K562 (cell line): Measurements from ENCODE around the gene CCNY. TPM values are rescaled to one million over a fixed set of nuclear protein-coding genes. Genes with fewer than 3 reads are reported as not detected.
A peak's percentile ranks its signal among the peaks of the same experiment; 100 is the strongest.

Experiments used
- ATAC-seq: fragments of 200-7000 bp; cut with Tn5 transposase; 3 replicates; pipeline ENCODE4 v1.9.1; 2020; ENCODE audit warnings: moderate library complexity
- BruUV-seq: library from RNA; stranded (reverse); fragments of 400-500 nt; replicated peaks from 2 replicates; lab custom pipeline; 2021; lab: Mats Ljungman, UMichigan
- CTCF ChIA-PET: fragments of 300-600 bp; formaldehyde crosslinking; extraction: SDS; loops from one replicate; lab custom pipeline; 2021; ENCODE audit warnings: low intra/inter-chr PET ratio; lab: Yijun Ruan, JAX
- POLR2A ChIA-PET: fragments of 300-600, 350-650 bp; sonication (Branson Sonifier 250); formaldehyde crosslinking; extraction: SDS; loops from one replicate; lab custom pipeline; 2021; ENCODE audit warnings: antibody characterized with exemption, inconsistent platforms; lab: Yijun Ruan, JAX
- DNase-seq, 4 experiments: peaks; one replicate each; pipeline versions ENCODE4 v3.0.0 to v3.0.0-alpha.2; 2011 to 2018; ENCODE audit warnings: low spot score in 3 of 4, mixed read lengths in 3 of 4; ENCODE audit errors: extremely low read depth in 1 of 4
- FAIRE-seq: peaks from 2 replicates; lab custom pipeline; 2011; peaks lifted over from hg19 to GRCh38; lab: Jason Lieb, UNC
- H2AFZ ChIP-seq: 2 replicates; pipeline ENCODE4 v1.6.0; 2011; ENCODE audit warnings: low read depth, low read length, control low read depth, inconsistent platforms
- H3K27ac ChIP-seq: fragments of 200-600 bp; 3 replicates; pipeline ENCODE4 v1.8.0; 2011; ENCODE audit warnings: low read depth, mild to moderate bottlenecking, control low read depth, inconsistent platforms, low read length, moderate library complexity, mixed read lengths; ENCODE audit errors: extremely low read depth
- H3K27me3 ChIP-seq, 2 experiments: fragments of 300-600 bp in 1 of 2; 2 replicates in 1 of 2; 3 replicates in 1 of 2; pipeline versions ENCODE4 v1.6.0 to v1.8.0; 2011; ENCODE audit warnings: inconsistent platforms in 2 of 2, low read length in 2 of 2, mild to moderate bottlenecking in 1 of 2, mixed read lengths in 1 of 2, moderate library complexity in 1 of 2; ENCODE audit not compliant: control insufficient read depth in 2 of 2, insufficient read depth in 2 of 2
- H3K36me3 ChIP-seq: fragments of 300-600 bp; 3 replicates; pipeline ENCODE4 v1.8.0; 2011; ENCODE audit warnings: mild to moderate bottlenecking, low read length, inconsistent platforms; ENCODE audit not compliant: control insufficient read depth, insufficient read depth
- H3K4me1 ChIP-seq, 2 experiments: fragments of 200-600 bp in 1 of 2; replicated peaks in 1 of 2; 2 replicates in 1 of 2; 3 replicates in 1 of 2; pipeline versions ENCODE4 v1.5.1 to v1.8.0; 2011; ENCODE audit warnings: inconsistent platforms in 2 of 2, low read length in 2 of 2, mild to moderate bottlenecking in 1 of 2, mixed read lengths in 1 of 2, moderate library complexity in 1 of 2; ENCODE audit not compliant: control insufficient read depth in 2 of 2, insufficient read depth in 2 of 2
- H3K4me2 ChIP-seq: 2 replicates; pipeline ENCODE4 v1.6.1; 2011; ENCODE audit warnings: low read length, control low read depth, inconsistent platforms, mixed read lengths; ENCODE audit not compliant: insufficient read depth
- H3K4me3 ChIP-seq: fragments of 200-600 bp; sonication (generic), shearing (Covaris generic); 2 replicates; pipeline ENCODE4 v1.5.1; 2016; ENCODE audit warnings: control low read depth, inconsistent platforms
- H3K79me2 ChIP-seq: fragments of 200-600 bp; 3 replicates; pipeline ENCODE4 v1.8.0; 2011; ENCODE audit warnings: low read length, inconsistent platforms; ENCODE audit not compliant: control insufficient read depth, insufficient read depth
- H3K9ac ChIP-seq, 2 experiments: 2 replicates each; pipeline versions ENCODE4 v1.6.0 to v1.6.1; 2011; ENCODE audit warnings: low read depth in 2 of 2, low read length in 2 of 2, control low read depth in 1 of 2, inconsistent platforms in 1 of 2, mild to moderate bottlenecking in 1 of 2, mixed read lengths in 1 of 2; ENCODE audit not compliant: insufficient read depth in 1 of 2
- H3K9me1 ChIP-seq: one replicate; pipeline ENCODE4 v1.6.0; 2011; ENCODE audit warnings: inconsistent platforms, mild to moderate bottlenecking, low read length, moderate library complexity; ENCODE audit not compliant: control insufficient read depth, insufficient read depth
- H3K9me3 ChIP-seq: replicated peaks from 2 replicates; pipeline ENCODE4 v1.5.1; 2011; ENCODE audit warnings: low read depth, low read length, inconsistent platforms; ENCODE audit not compliant: control insufficient read depth, insufficient read depth
- H4K20me1 ChIP-seq: replicated peaks from 2 replicates; pipeline ENCODE4 v1.6.1; 2011; ENCODE audit warnings: low read length, inconsistent platforms, mixed read lengths; ENCODE audit not compliant: control insufficient read depth, insufficient read depth
- HOXB6 ChIP-seq: fragments of 250-450 bp; sonication (Bioruptor Pico); IDR thresholded peaks from 2 replicates; pipeline ENCODE4 v1.5.1; 2022; ENCODE audit warnings: mild to moderate bottlenecking, borderline replicate concordance
- KLF16 ChIP-seq: IDR thresholded peaks from 2 replicates; pipeline ENCODE4 v1.6.1; 2016; ENCODE audit warnings: antibody characterized with exemption
- SPI1 ChIP-seq: IDR thresholded peaks from 2 replicates; pipeline ENCODE4 v1.6.1; 2011; ENCODE audit warnings: low read depth, low read length, control low read depth, borderline replicate concordance
- ZNF121 ChIP-seq: sonication (generic); formaldehyde crosslinking; conservative IDR thresholded peaks from 2 replicates; pipeline ENCODE4 v1.8.0; 2022; ENCODE audit warnings: missing genetic modification reagents
- ZNF174 ChIP-seq: fragments of 250-450 bp; sonication (Bioruptor Pico); IDR thresholded peaks from 2 replicates; pipeline ENCODE4 v1.4.0; 2020; ENCODE audit warnings: mild to moderate bottlenecking
- ZNF431 ChIP-seq: sonication (generic); formaldehyde crosslinking; IDR thresholded peaks from 2 replicates; pipeline ENCODE4 v1.8.0; 2022; ENCODE audit warnings: mild to moderate bottlenecking, missing genetic modification reagents
- WGBS: fragments of 100-300 bp; shearing (Covaris generic); methylation state at CpG from one replicate; pipeline ENCODE4 v1.1.6; 2016; ENCODE audit warnings: low coverage, mixed read lengths; ENCODE audit not compliant: insufficient coverage; ENCODE audit errors: missing lambda C conversion rate; 5-methylcytosine and 5-hydroxymethylcytosine counted together
- in situ Hi-C: fragments of 300-500 bp; cut with MboI; formaldehyde crosslinking; loops from 4 replicates; pipeline ENCODE4 v1.15.0; 2018; ENCODE audit warnings: inconsistent platforms, mixed read lengths
- intact Hi-C: fragments of 100-400 bp; cut with micrococcal nuclease; formaldehyde crosslinking; loops from 2 replicates; pipeline ENCODE4 v1.14.2; 2022
- polyA plus RNA-seq, 8 experiments: library from polyadenylated mRNA; depleted of rRNA in 4 of 8; stranded (reverse) in 5 of 8; unstranded in 3 of 8; fragments of >200 nt; fragmentation: Nextera tagmentation in 2 of 8; fragmentation: Illumina TruSeq in 1 of 8; extraction: Ambion mirVana in 2 of 8; extraction: Trizol in 1 of 8; gene quantifications; 2 replicates each; pipeline versions ENCODE4 v1.2.1 to v1.2.3, GENCODE V29; 2011 to 2014; ENCODE audit warnings: inconsistent platforms in 1 of 8, missing spikeins in 1 of 8
- total RNA-seq, 7 experiments: library from RNA; depleted of rRNA in 6 of 7; stranded (reverse); fragments of >200 nt in 6 of 7; fragmentation: Illumina TruSeq in 2 of 7; extraction: Trizol in 2 of 7; gene quantifications; 2 replicates each; pipeline versions ENCODE4 v1.2.1 to v1.2.3, GENCODE V29; 2011 to 2021; ENCODE audit warnings: low replicate concordance in 1 of 7

Gene CCNY
- total and polyA plus RNA-seq, 9 of the 15 experiments (the other 6 are each of a cell fraction or from before 2014, with no cell fraction given) = 8.4 to 109 (median 38.6) TPM

DNA sequence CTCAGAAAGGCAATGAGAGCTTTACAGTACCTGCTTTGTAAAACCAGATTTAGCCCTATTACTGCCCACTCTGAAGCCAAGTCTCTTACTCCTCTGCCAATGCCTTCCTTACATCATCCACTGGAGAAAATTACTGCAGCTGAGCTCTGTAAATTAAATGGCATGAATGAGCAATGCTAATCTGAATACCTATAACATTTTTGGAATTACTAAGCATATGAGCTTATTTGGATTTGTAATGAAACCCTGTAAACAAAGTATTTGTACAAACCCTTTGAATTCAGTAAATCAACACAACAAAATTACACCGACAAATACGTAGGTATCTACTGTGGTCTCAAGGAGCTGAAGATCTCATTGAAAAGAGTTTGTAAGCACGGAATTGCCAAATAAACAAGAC lies 12.1 kb upstream of the CCNY start (continued):
- TF ChIP-seq HOXB6 (no peak), ZNF174 (no peak), SPI1 (no peak)

DNA sequence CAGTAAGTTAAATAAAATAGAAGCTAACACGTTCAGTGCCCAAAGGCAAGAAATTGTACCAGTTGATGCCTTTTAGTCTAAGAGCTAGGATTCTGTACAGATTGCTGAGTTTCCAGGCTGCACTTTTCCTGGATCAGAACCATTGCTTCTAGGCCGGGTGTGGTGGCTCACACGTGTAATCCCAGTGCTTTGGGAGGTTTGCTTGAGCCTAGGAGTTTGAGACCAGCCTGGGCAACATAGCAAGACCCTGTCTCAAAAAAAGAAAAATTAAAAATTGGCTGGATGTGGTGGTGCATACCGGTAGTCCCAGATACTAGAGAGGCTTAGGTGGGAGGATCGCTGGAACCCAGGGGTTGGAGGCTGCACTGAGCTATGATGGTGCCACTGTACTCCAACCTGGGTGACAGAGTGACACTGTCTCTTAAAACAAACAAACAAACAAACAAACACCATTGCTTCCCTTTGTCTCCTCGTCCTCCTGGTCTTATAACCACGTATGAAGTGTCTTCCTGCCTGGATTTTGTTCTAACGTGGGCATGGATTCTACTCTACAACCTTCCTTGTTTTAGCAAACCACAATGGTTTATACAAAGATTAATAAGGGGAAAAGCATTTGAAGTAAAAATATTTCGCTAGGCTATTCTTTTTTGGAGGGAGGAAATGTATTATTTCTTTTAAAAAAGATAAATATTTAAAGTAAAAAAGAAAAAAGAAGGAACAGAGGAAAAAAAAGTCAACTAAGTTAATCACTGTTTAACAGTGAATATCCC lies 9.7 kb upstream of the CCNY start:
- CTCF ChIA-PET = no interaction called here
- FAIRE-seq = no peak

More for the DNA sequence above, 9.7 kb upstream of the CCNY start:
- DNase-seq (no peak), ATAC-seq (no peak)
- Histone ChIP-seq H4K20me1 (no peaks in the 10 kb centered on the region), H3K36me3 (no peaks in the 10 kb centered on the region; the same call in 2 of the 3 replicates), H3K9me3 (no peaks in the 10 kb centered on the region; the same call in 1 of the 2 replicates), H2AFZ (no peak overlapping the region), H3K79me2 (peaks cover 50% of the 10 kb centered on the region), H3K27me3 (no peaks in the 10 kb centered on the region), H3K27ac (no peak overlapping the region), H3K4me3 (no peak overlapping the region), H3K4me1 (peaks cover 0 to under 1% of the 10 kb centered on the region in 2 experiments; a peak in 2 of 5 replicates), H3K9me1 (no peaks in the 10 kb centered on the region), H3K9ac (no peak overlapping the region), H3K4me2 (no peak overlapping the region)
- in situ Hi-C loops = no loop called here
- BruUV-seq = no TSS peak
- peak; percentile 68 for TF ChIP-seq ZNF121 (CRISPR knock-in tag)
- TF ChIP-seq ZNF431 = no peak
- no peak for TF ChIP-seq KLF16
- WGBS = 89% methylated on average over 9 of the region's 9 CpGs
- POLR2A ChIA-PET = interaction anchor here (0.6 kb wide), 1 partner anchor 12 kb away, joined by 3 read pairs; no protein-coding TSS in a partner anchor
- intact Hi-C loops = no loop called here
